B cell (primary cell): ENCODE data around the gene CD8A. TPM values are rescaled to one million over a fixed set of nuclear protein-coding genes. Genes with fewer than 3 reads are reported as not detected.
"Not testable (repeated sequence)": the region's sequence is repeated elsewhere in the genome, so short reads cannot be mapped to it uniquely, and the experiment has no call there.

Experiments
- ATAC-seq: fragments of 200-7000 bp; cut with Tn5 transposase; one replicate; pipeline ENCODE4 v1.10.0; 2021; ENCODE audit warnings: low read depth, mild to moderate bottlenecking, moderate number of reproducible peaks, moderate library complexity
- CTCF ChIA-PET: fragments of 350-600 bp; sonication (Branson Sonifier 250); formaldehyde crosslinking; loops from one replicate; lab custom pipeline; 2021; ENCODE audit warnings: antibody characterized with exemption, inconsistent platforms; lab: Charles Lee
- POLR2A ChIA-PET: fragments of 350-600 bp; sonication (Branson Sonifier 250); formaldehyde crosslinking; loops from one replicate; lab custom pipeline; 2021; ENCODE audit warnings: antibody characterized with exemption; lab: Charles Lee
- DNase-seq: peaks from one replicate; pipeline ENCODE4 v3.0.0; 2013
- H2AFZ ChIP-seq: 2 replicates; pipeline ENCODE4 v1.6.1; 2012; ENCODE audit warnings: mild to moderate bottlenecking, low read depth, low read length; ENCODE audit not compliant: insufficient read depth, poor library complexity, severe bottlenecking
- H3K27ac ChIP-seq, 2 donors: 1 replicate in 1 of 2; 2 replicates in 1 of 2; pipeline ENCODE4 v1.5.1; 2012 to 2013; ENCODE audit warnings: low read length in 2 of 2, mild to moderate bottlenecking in 2 of 2, moderate library complexity in 1 of 2
- H3K27me3 ChIP-seq, 4 experiments: fragments of 200-600 bp in 1 of 4; sonication (generic) in 1 of 4; replicated peaks in 1 of 4; 1 replicate in 2 of 4; 2 replicates in 2 of 4; pipeline versions ENCODE4 v1.6.1 to v1.7.0; 2013 to 2016; ENCODE audit warnings: low read length in 3 of 4, mild to moderate bottlenecking in 2 of 4, mixed read lengths in 1 of 4, moderate library complexity in 1 of 4; ENCODE audit not compliant: insufficient read depth in 4 of 4, control insufficient read depth in 3 of 4; ENCODE audit errors: control extremely low read depth in 1 of 4
- H3K36me3 ChIP-seq, 2 experiments: replicated peaks in 1 of 2; 1 replicate in 1 of 2; 2 replicates in 1 of 2; pipeline versions ENCODE4 v1.6.1 to v1.7.1; 2013; ENCODE audit warnings: low read length in 1 of 2; ENCODE audit not compliant: insufficient read depth in 2 of 2, control insufficient read depth in 1 of 2; ENCODE audit errors: control extremely low read depth in 1 of 2, extremely low read depth in 1 of 2
- H3K4me1 ChIP-seq, 2 donors: fragments of 200-600 bp in 1 of 2; sonication (generic) in 1 of 2; 1 replicate in 1 of 2; 2 replicates in 1 of 2; pipeline versions ENCODE4 v1.5.1 to v1.6.1; 2013 to 2017; ENCODE audit warnings: low read length in 2 of 2; ENCODE audit not compliant: control insufficient read depth in 2 of 2, insufficient read depth in 2 of 2
- H3K4me2 ChIP-seq: replicated peaks from 2 replicates; pipeline ENCODE3; 2012; ENCODE audit warnings: mild to moderate bottlenecking, low read depth, low read length; ENCODE audit not compliant: poor library complexity, severe bottlenecking
- H3K4me3 ChIP-seq, 5 experiments: fragments of 200-600 bp in 1 of 5; sonication (generic) in 1 of 5; 1 replicate in 3 of 5; 2 replicates in 2 of 5; pipeline versions ENCODE4 v1.5.1 to v1.7.0; 2011 to 2016; ENCODE audit warnings: low read length in 4 of 5, mild to moderate bottlenecking in 4 of 5, low read depth in 2 of 5, control low read depth in 1 of 5, moderate library complexity in 1 of 5; ENCODE audit not compliant: insufficient read depth in 1 of 5; ENCODE audit errors: control extremely low read depth in 1 of 5, extremely low read depth in 1 of 5
- H3K79me2 ChIP-seq: fragments of 200-600 bp; sonication (generic); one replicate; pipeline ENCODE4 v1.6.0; 2016; ENCODE audit warnings: low read length; ENCODE audit not compliant: control insufficient read depth, insufficient read depth
- H3K9ac ChIP-seq: fragments of 200-600 bp; sonication (generic); 2 replicates; pipeline ENCODE4 v1.6.1; 2017; ENCODE audit warnings: mild to moderate bottlenecking, low read length, moderate library complexity
- H3K9me3 ChIP-seq, 3 donors: one replicate each; pipeline versions ENCODE4 v1.6.1 to v1.7.1; 2013; ENCODE audit warnings: low read length in 2 of 3; ENCODE audit not compliant: control insufficient read depth in 2 of 3, insufficient read depth in 1 of 3; ENCODE audit errors: control extremely low read depth in 1 of 3
- H4K20me1 ChIP-seq: 2 replicates; pipeline ENCODE4 v1.6.0; 2012; ENCODE audit warnings: mild to moderate bottlenecking, low read length; ENCODE audit not compliant: insufficient read depth, control insufficient read depth, poor library complexity, severe bottlenecking
- H3K27ac Mint-ChIP-seq: one replicate; pipeline ENCODE4 v1.8.0; 2021; ENCODE audit warnings: mixed read lengths
- H3K27me3 Mint-ChIP-seq: one replicate; pipeline ENCODE4 v1.8.0; 2021; ENCODE audit warnings: mixed read lengths
- H3K4me1 Mint-ChIP-seq: one replicate; pipeline ENCODE4 v1.8.0; 2021; ENCODE audit warnings: mixed read lengths
- H3K4me3 Mint-ChIP-seq: one replicate; pipeline ENCODE4 v1.8.0; 2021; ENCODE audit warnings: mixed read lengths
- H3K9me3 Mint-ChIP-seq: one replicate; pipeline ENCODE4 v1.8.0; 2022; ENCODE audit warnings: mixed read lengths; ENCODE audit not compliant: insufficient read depth
- WGBS: methylation state at CpG from one replicate; pipeline ENCODE4 v1.1.5; 2013; ENCODE audit warnings: missing lambda C conversion rate; ENCODE audit not compliant: insufficient coverage; 5-methylcytosine and 5-hydroxymethylcytosine counted together
- intact Hi-C: fragments of 100-400 bp; cut with micrococcal nuclease; formaldehyde crosslinking; loops from one replicate; pipeline ENCODE4 v1.10.0; 2022
- polyA plus RNA-seq: library from polyadenylated mRNA; depleted of rRNA; stranded (reverse); fragments of >200 nt; gene quantifications from 2 replicates; pipeline ENCODE4 v1.2.3, GENCODE V29; 2012
- total RNA-seq, 2 donors: library from RNA; stranded (reverse); fragments of 120-200 nt in 1 of 2; gene quantifications; 1 replicate in 1 of 2; 2 replicates in 1 of 2; pipeline versions ENCODE4 v1.2.3 to v1.2.4, GENCODE V29; 2013 to 2022

CD8A gene
- total and polyA plus RNA-seq, 2 donors (not counting 1 experiment from before 2014, with no cell fraction given) = 0.49 to 0.76 TPM

DNA sequence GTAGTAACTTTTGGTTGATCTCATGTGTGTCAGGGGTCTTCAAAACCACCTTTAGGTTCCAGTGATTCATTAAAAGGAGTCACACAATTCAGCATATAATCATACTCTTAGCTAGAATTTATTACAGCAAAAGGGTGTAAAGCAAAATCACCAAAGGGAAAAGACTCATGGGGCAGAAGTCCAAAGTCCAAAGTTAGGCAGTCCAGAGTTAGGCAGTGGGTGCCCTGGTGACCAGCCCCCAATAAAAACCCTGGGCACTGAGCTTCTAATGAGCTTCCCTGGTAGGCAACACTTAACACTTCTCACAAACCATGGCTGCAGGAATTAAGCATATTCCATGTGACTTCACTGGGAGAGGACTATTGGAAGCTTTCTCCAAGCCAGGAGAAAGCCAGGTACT lies 51.2 kb downstream of the CD8A start:
- DNase-seq, H3K9me3 ChIP-seq, H3K4me2 ChIP-seq, H3K27me3 Mint-ChIP-seq, H3K4me1 Mint-ChIP-seq, H3K4me3 Mint-ChIP-seq, H3K4me3 ChIP-seq, H3K27ac ChIP-seq, ATAC-seq, H3K9me3 Mint-ChIP-seq, H3K27ac Mint-ChIP-seq, H2AFZ ChIP-seq, POLR2A ChIA-PET, H3K4me1 ChIP-seq, H3K27me3 ChIP-seq, intact Hi-C loops, H3K9ac ChIP-seq, CTCF ChIA-PET: not testable (repeated sequence)
- peaks cover 21% of the 10 kb centered on the region for H3K79me2 ChIP-seq
- peaks cover 2 to 13% of the 10 kb centered on the region in 2 experiments for H3K36me3 ChIP-seq
- peaks cover 11% of the 10 kb centered on the region for H4K20me1 ChIP-seq

DNA sequence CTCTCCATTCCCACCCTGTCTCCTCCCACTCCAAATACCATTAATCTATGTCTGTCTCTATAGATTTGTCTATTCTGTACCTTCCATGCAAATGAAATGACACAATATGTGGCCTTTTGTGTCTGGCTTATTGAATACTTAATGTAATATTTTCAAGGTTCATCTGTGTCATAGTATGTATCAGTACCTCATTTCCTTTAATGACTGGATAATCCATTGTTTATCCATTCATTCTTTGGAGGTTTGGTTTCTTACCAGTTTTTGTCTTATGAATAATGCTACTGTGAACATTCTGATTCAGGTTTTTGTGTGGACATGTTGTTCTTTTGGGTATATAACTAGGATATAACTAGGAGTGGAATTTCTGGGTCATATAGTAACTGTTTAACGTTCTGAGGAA lies 55.8 kb downstream of the CD8A start:
- no CpG with 5 or more reads among the region's 1 CpG for WGBS
- H4K20me1 ChIP-seq, H3K4me1 Mint-ChIP-seq, H3K36me3 ChIP-seq, H3K4me3 ChIP-seq, H3K27ac Mint-ChIP-seq, H3K27me3 ChIP-seq, intact Hi-C loops, H3K4me2 ChIP-seq, H3K9me3 ChIP-seq, DNase-seq, H3K9me3 Mint-ChIP-seq, H3K27ac ChIP-seq, H3K4me3 Mint-ChIP-seq, H3K27me3 Mint-ChIP-seq, H2AFZ ChIP-seq, H3K4me1 ChIP-seq, H3K79me2 ChIP-seq, POLR2A ChIA-PET, ATAC-seq, CTCF ChIA-PET, H3K9ac ChIP-seq: not testable (repeated sequence)

Other genes with a start within 250 kb of the CD8A start
- gene CHMP3, start 227.5 kb downstream of the CD8A start, total RNA-seq = 61.4 and 72.5 TPM in 2 replicates
- gene CHMP3, start 227.5 kb downstream of the CD8A start, polyA plus RNA-seq = 17.5 and 26.4 TPM in 2 replicates
- gene RNF103, start 167.0 kb downstream of the CD8A start, total RNA-seq = 36.1 and 37.2 TPM in 2 replicates
- 23.7 and 63.5 TPM in 2 replicates for gene RNF103, start 167.0 kb downstream of the CD8A start, polyA plus RNA-seq
- 32.2 and 33.7 TPM in 2 replicates for gene RMND5A, start 70.6 kb downstream of the CD8A start, total RNA-seq
- gene RMND5A, start 70.6 kb downstream of the CD8A start, polyA plus RNA-seq = 13.0 and 25.5 TPM in 2 replicates
- gene CD8B, start 71.0 kb upstream of the CD8A start, total RNA-seq = 0.46 TPM in 1 of 2 replicates, not detected in the other
- gene CD8B, start 71.0 kb upstream of the CD8A start, polyA plus RNA-seq = 0.45 and 0.82 TPM in 2 replicates
- 2.2 and 2.7 TPM in 2 replicates for gene RGPD1, start 151.2 kb upstream of the CD8A start, total RNA-seq
- gene RGPD1, start 151.2 kb upstream of the CD8A start, polyA plus RNA-seq = 0.12 and 3.9 TPM in 2 replicates
- gene PLGLB1, start 230.9 kb upstream of the CD8A start, total RNA-seq = 15.9 and 16.9 TPM in 2 replicates
- gene PLGLB1, start 230.9 kb upstream of the CD8A start, polyA plus RNA-seq = 1.7 and 2.7 TPM in 2 replicates